ENCODE results near the gene GGCT.

Gene GGCT

GRCh38 chr7:30462179-30462578 is 42.5 kb downstream of the GGCT start:
- no peak for DNase-seq (ENCODE audit: low spot score)

- DNase-seq (ENCODE audit: low spot score) = no peak
These were observed 44.4 kb downstream of the GGCT start for GRCh38 chr7:30460246-30460633.

- no peak for DNase-seq (ENCODE audit: low spot score)
These were observed 44.9 kb downstream of the GGCT start for GRCh38 chr7:30459591-30460245.

- no peak for DNase-seq (ENCODE audit: low spot score)
These were observed 46.3 kb downstream of the GGCT start for GRCh38 chr7:30458311-30458710.

DNA sequence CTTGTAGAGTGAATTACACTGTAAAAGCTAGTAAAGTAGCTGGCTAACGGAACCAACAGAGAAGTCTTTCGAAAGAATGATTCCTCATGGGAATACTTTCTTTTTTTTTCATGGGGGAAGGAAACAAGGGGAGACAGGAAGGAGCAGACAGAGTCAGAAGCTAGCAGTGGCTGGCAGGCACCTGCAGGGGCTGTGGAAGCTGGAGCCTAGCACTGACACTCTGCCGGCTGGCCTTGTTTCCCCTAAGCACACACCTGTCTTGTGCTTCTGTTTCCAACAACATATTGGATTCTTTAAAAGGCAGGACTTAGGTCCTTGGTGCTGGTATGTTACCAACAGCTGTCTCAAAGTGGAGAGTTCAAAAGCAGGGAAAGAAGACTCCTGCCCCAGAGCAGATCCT is 50.7 kb downstream of the GGCT start:
- DNase-seq (ENCODE audit: low spot score) = no peak

DNA sequence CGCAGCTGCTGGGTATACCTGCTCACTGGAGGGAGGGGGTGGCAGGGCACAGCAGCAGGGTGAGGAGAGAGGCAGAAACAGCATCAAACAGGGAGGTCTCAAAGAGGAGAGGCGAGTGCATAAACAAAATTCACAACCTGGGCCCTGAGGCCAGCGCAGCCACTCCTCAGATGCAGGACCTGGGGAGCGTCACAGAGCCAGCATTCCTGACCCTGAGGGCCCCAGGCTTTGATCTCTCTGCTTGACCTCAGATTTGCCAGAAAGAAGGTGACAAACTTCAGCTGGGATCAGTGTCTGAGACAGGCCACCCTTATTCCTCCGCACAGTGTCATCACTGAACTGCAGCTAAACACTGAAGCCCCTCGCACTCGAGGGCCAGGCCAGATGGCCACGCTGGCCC is 51.6 kb downstream of the GGCT start:
- DNase-seq (ENCODE audit: low spot score) = no peak

- no peak for DNase-seq (ENCODE audit: low spot score)
These were observed 52.2 kb downstream of the GGCT start for GRCh38 chr7:30452280-30452930.

DNA sequence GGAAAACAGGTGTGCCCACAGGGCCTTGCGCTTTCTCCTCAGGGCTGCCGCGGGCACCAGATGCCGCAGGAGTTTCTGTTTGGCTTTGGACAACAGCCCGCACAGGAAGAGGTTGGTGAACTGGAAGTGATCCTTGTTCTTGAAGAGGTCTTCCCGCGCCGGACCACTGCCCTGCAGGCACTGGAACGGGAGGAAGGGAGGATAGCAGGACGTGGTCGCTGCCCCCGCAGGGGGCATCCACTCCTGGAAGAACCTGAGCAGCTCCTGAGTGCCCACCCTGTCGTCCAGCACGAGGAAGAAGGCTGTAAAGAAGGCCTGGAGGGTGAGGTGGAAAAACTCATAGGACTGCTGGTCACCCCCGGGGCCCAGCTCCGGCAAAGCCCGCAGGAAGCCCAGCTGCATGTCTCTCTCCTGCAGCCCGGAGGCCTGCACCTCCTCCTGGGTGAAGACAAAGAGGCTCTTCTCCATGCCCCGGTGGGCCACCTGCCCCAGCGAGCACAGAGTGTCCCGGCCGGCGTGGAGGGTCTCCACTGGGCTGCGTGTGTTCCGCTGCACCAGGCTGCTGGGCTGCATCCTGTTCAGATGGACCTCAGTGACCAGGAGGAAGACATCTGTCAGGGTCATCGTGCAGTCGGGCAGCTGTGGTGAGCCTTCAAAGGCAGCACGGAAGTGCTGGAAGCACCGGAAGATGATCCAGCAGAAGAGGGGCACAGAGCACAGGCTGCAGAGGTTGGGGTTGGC is 52.9 kb downstream of the GGCT start:
- DNase-seq (ENCODE audit: low spot score) = no peak

DNA sequence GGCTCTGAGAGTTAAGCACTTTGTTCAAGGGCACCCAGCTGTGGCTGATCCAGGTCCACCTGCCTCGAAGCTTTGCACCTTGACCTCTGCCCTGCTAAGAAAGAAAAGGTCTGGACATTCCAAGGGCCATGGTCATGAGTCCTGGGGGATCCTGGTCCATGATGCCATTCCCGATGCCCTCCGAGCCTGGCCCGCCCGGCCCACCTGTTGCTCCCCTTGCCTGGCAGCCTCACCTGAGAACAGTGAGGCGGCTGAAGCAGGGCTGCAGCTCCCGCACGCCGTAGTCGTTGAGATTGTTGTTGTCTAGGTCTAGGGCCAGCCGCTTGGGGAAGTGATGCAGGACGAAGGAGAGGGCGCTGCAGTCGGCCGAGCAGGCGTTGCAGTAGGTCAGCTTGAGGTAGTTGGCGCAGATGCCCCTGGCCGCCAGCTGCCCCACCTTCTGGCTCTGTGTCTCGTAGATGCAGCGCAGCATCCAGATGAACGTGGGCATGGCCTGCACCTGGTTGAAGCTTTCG is 53.6 kb downstream of the GGCT start:
- no peak for DNase-seq (ENCODE audit: low spot score)

- DNase-seq (ENCODE audit: low spot score) = no peak
These were observed 54.2 kb downstream of the GGCT start for GRCh38 chr7:30450240-30450982.

GRCh38 chr7:30448461-30449189 is 56.0 kb downstream of the GGCT start:
- no peak for DNase-seq (ENCODE audit: low spot score)

DNA sequence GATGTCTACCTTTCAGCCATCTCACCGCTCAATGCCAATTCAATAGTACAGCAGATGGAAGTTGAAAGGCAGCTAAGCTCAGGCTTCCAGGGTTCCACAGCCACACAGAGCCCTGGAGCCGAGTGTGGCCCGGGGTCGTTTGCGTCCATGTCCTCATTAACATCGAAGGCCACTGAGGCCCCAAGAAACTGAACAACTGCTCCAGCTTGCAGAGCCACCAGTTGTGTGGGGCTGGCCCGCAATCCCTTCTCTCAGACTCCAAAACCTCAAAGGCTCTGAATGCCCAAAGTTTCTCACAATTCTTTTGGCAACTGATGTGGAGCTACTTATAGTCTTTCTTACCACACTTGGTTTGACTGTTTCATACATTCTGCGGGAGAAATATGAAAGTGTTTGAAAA is 57.2 kb downstream of the GGCT start:
- DNase-seq (ENCODE audit: low spot score) = no peak

Measured in pons (tissue), 1 donor.